Cardiac muscle cell (in vitro differentiated cells and primary cell): ENCODE results near the gene KRT36. TPM values are rescaled to one million over a fixed set of nuclear protein-coding genes. Genes with fewer than 3 reads are reported as not detected.
A peak's percentile ranks its signal among the peaks of the same experiment; 100 is the strongest.

Experiments
- DNase-seq, 2 donors: peaks; one replicate each; pipeline versions ENCODE4 v3.0.0 to v3.0.0-alpha.2; 2010 to 2017; ENCODE audit warnings: low read depth in 1 of 2, low spot score in 1 of 2
- H3K27ac ChIP-seq: fragments of 200-600 bp; sonication (generic); 2 replicates; pipeline ENCODE4 v1.5.1; 2016
- H3K27me3 ChIP-seq: fragments of 200-600 bp; sonication (generic); 2 replicates; pipeline ENCODE4 v1.6.0; 2016; ENCODE audit warnings: control low read depth
- H3K36me3 ChIP-seq: fragments of 200-600 bp; sonication (generic); 2 replicates; pipeline ENCODE4 v1.5.1; 2016; ENCODE audit warnings: control low read depth
- H3K4me1 ChIP-seq: fragments of 200-600 bp; sonication (generic); 2 replicates; pipeline ENCODE4 v1.8.1; 2017; ENCODE audit warnings: low read depth, mild to moderate bottlenecking, mixed run types
- H3K4me3 ChIP-seq: fragments of 200-600 bp; sonication (generic); 2 replicates; pipeline ENCODE4 v1.5.1; 2016; ENCODE audit warnings: mild to moderate bottlenecking
- H3K9me3 ChIP-seq: fragments of 200-600 bp; sonication (generic); 2 replicates; pipeline ENCODE4 v1.5.1; 2017; ENCODE audit warnings: low read depth, mild to moderate bottlenecking, control low read depth
- polyA plus RNA-seq: library from polyadenylated mRNA; unstranded; fragments of >200 nt; fragmentation: Nextera tagmentation; extraction: Ambion mirVana; gene quantifications from 2 replicates; pipeline ENCODE4 v1.2.1, GENCODE V29; 2016
- total RNA-seq: library from RNA; depleted of rRNA; stranded (reverse); fragments of >200 nt; gene quantifications from 2 replicates; pipeline ENCODE4 v1.2.3, GENCODE V29; 2016
- TF ChIP-seq, protein P1 (sequence below): IDR thresholded peaks from 2 replicates; pipeline ENCODE4 v1.5.1; 2012; ENCODE audit warnings: low read depth, mild to moderate bottlenecking, low read length

The KRT36 gene
- total and polyA plus RNA-seq, 2 experiments from 2014 or later, result not detected

DNA sequence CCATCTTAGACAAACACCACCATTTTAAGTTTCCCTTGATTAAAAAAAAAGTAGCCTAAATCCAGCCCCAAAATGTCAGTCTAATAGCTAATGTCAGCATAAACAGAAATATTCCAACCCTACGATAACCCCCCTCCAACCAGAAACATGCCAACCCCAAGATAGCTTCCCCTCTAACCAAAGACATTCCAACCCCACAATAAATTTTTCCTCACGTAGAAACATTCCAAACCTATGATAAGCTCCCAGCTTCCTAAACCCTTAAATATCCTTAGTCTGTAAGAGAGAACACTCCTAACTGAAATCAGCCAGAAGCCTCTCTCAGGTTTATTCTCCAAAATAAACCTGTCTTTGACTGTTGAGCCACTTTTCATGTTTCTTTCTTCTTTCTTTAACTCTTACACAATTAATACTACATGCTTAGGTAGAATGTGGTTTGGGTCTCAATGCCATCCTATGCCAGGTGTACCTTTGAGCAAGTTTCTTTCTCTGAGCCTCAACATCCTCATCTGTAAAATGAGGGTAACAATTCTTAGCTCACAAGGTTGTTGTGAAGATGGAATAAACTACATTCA, 38.5 kb downstream of the KRT36 start:
- Histone ChIP-seq H3K4me1 (no peaks in the 10 kb centered on the region), H3K27me3 (peaks cover 4% of the 10 kb centered on the region), H3K4me3 (no peak overlapping the region), H3K27ac (no peak overlapping the region), H3K9me3 (no peaks in the 10 kb centered on the region), H3K36me3 (no peaks in the 10 kb centered on the region)
- TF ChIP-seq, protein P1, sequence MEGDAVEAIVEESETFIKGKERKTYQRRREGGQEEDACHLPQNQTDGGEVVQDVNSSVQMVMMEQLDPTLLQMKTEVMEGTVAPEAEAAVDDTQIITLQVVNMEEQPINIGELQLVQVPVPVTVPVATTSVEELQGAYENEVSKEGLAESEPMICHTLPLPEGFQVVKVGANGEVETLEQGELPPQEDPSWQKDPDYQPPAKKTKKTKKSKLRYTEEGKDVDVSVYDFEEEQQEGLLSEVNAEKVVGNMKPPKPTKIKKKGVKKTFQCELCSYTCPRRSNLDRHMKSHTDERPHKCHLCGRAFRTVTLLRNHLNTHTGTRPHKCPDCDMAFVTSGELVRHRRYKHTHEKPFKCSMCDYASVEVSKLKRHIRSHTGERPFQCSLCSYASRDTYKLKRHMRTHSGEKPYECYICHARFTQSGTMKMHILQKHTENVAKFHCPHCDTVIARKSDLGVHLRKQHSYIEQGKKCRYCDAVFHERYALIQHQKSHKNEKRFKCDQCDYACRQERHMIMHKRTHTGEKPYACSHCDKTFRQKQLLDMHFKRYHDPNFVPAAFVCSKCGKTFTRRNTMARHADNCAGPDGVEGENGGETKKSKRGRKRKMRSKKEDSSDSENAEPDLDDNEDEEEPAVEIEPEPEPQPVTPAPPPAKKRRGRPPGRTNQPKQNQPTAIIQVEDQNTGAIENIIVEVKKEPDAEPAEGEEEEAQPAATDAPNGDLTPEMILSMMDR, result no peak
- DNase-seq, result peak in 1 of 2 donors; percentile 21

DNA sequence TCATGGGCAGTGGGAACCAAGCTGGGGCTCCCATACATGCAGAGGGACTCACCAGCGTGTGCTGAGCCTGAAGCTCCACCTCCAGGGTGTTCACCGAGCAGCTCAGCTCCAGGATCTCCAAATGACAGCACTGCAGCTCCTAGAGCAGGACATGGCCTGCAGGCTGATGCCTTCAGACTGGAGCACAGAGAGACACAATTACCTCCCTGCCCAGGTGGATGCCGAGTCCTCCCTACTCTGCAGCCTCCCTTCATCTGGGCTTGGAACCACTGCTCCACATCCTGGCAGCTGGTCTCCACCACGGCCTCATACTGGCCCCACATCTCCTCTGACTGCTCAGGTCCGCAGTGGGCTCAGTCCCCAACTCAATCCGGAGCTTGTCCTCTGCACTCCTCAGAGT, 40.7 kb downstream of the KRT36 start:
- H3K4me3 ChIP-seq, result no peak overlapping the region
- DNase-seq, result no peak
- TF ChIP-seq, protein P1, result no peak
- no peaks in the 10 kb centered on the region for H3K9me3 ChIP-seq
- H3K4me1 ChIP-seq, result no peaks in the 10 kb centered on the region
- no peak overlapping the region for H3K27ac ChIP-seq
- H3K36me3 ChIP-seq, result no peaks in the 10 kb centered on the region
- H3K27me3 ChIP-seq, result peaks cover 11% of the 10 kb centered on the region

DNA sequence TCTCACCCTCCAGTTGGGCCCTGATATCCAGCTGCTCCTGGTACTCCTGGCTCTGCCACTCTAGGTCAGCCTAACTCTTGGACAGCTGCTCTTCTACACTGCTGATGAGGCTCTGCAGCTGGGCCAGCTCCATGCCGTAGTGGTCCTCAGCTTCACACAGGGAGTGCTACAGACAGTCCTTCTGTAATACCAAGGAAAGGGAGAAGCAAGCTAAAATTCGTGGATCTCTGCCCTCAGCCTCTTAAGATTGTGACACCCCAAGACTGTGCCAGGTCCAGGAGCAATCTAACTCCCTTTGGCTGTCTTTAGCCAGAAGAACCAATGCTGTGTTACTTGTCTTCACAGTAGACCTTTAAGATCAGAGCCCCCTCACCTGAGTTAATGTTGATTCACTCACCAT, 41.2 kb downstream of the KRT36 start:
- no peaks in the 10 kb centered on the region for H3K36me3 ChIP-seq
- TF ChIP-seq, protein P1, result no peak
- no peaks in the 10 kb centered on the region for H3K9me3 ChIP-seq
- peak in 1 of 2 donors; percentile 59 for DNase-seq
- no peaks in the 10 kb centered on the region for H3K4me1 ChIP-seq
- H3K27me3 ChIP-seq, result peaks cover 17% of the 10 kb centered on the region
- no peak overlapping the region for H3K4me3 ChIP-seq
- no peak overlapping the region for H3K27ac ChIP-seq

DNA sequence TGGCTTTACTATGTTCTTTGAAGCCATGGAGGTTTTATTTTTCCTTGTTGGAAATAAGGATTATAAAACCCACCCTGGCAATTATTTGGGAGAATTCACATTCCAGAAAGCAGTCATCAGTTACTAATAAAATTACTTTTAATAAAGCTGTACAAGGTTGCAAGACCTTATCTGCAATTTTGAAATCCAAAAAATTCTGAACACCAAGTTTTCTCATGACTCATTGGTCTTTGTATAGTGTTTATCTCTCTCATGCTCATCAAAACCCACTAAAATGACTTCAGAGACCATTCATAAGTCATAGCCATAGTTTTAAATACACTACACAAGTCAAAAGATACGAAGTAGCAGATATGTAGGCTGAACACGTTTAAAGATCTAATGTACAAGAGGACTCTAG, 42.9 kb downstream of the KRT36 start:
- no peaks in the 10 kb centered on the region for H3K36me3 ChIP-seq
- peak in 1 of 2 donors; percentile 78 for DNase-seq
- no peak overlapping the region for H3K27ac ChIP-seq
- H3K27me3 ChIP-seq, result peaks cover 32% of the 10 kb centered on the region
- H3K4me3 ChIP-seq, result no peak overlapping the region
- no peaks in the 10 kb centered on the region for H3K4me1 ChIP-seq
- H3K9me3 ChIP-seq, result no peaks in the 10 kb centered on the region
- TF ChIP-seq, protein P1, result no peak

DNA sequence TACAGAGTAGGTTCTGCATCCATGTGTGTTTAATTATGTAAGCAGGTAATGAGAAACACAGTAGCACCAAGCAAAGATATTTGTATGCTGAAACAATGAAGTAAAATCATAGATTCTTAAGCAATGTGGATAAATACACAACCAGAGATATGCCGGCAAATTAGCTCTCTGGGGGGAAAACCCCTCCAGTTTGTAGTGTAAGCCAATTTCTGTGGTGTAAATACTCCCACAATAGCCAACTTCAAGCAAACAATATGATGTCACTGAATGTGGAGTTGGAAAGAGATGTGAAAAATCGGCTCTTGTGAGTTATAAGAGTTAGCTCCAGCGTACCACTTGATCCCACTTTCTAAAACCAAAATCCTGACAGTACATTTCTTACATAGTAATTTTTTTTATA, 45.1 kb downstream of the KRT36 start:
- no peak for DNase-seq
- no peak overlapping the region for H3K27ac ChIP-seq
- no peaks in the 10 kb centered on the region for H3K36me3 ChIP-seq
- H3K4me3 ChIP-seq, result no peak overlapping the region
- H3K9me3 ChIP-seq, result no peaks in the 10 kb centered on the region
- TF ChIP-seq, protein P1, result no peak
- no peaks in the 10 kb centered on the region for H3K4me1 ChIP-seq
- peaks cover 41% of the 10 kb centered on the region for H3K27me3 ChIP-seq
